NCI-H1436 (cell line): ENCODE data around the gene OR1D5.
A peak's percentile ranks its signal among the peaks of the same experiment; 100 is the strongest.
"Not testable (repeated sequence)": the region's sequence is repeated elsewhere in the genome, so short reads cannot be mapped to it uniquely, and the experiment has no call there.

Experiments used
- DNase-seq: peaks from one replicate; lab custom pipeline; 2025; lab: John Stamatoyannopoulos, UW

Gene OR1D5

GRCh38 chr17:3063507-3063906, at the start of gene OR1D5:
Gene OR1D5, minus strand, starts transcription at chr17:3063607. Its CDS starts 0 bp downstream, at chr17:3063607.
- not testable (repeated sequence) for DNase-seq

- no peak for DNase-seq
Measured at GRCh38 chr17:3104322-3104721, 40.9 kb upstream of the OR1D5 start, which contains the start of gene OR1D2. Gene OR1D2, minus strand, starts transcription at chr17:3104422. Its CDS starts 11,426 bp downstream, at chr17:3092996.

GRCh38 chr17:3073850-3074249, 10.4 kb upstream of the OR1D5 start:
- not testable (repeated sequence) for DNase-seq

GRCh38 chr17:3065192-3065591, 1.8 kb upstream of the OR1D5 start:
- not testable (repeated sequence) for DNase-seq

- DNase-seq, result not testable (repeated sequence)
Measured at GRCh38 chr17:3062824-3063377, 506 bp downstream of the OR1D5 start.

GRCh38 chr17:3054868-3055267, 8.5 kb downstream of the OR1D5 start:
- not testable (repeated sequence) for DNase-seq

- DNase-seq, result no peak
Measured at GRCh38 chr17:3049705-3050295, 13.6 kb downstream of the OR1D5 start.

GRCh38 chr17:3048727-3049471, 14.5 kb downstream of the OR1D5 start:
- DNase-seq, result peak; percentile 98

GRCh38 chr17:3046753-3047152, 16.7 kb downstream of the OR1D5 start:
- no peak for DNase-seq

GRCh38 chr17:3043737-3044365, 19.6 kb downstream of the OR1D5 start:
- no peak for DNase-seq

- DNase-seq, result no peak
Measured at GRCh38 chr17:3040882-3041281, 22.5 kb downstream of the OR1D5 start.

- no peak for DNase-seq
Measured at GRCh38 chr17:3039736-3040135, 23.7 kb downstream of the OR1D5 start.

- no peak for DNase-seq
Measured at GRCh38 chr17:3038941-3039340, 24.5 kb downstream of the OR1D5 start.

GRCh38 chr17:3037259-3037658, 26.1 kb downstream of the OR1D5 start:
- DNase-seq, result no peak

GRCh38 chr17:3036800-3037199, 26.6 kb downstream of the OR1D5 start:
- no peak for DNase-seq

- DNase-seq, result no peak
Measured at GRCh38 chr17:3035968-3036280, 27.5 kb downstream of the OR1D5 start.

GRCh38 chr17:3035256-3035967, 28.0 kb downstream of the OR1D5 start:
- no peak for DNase-seq

- no peak for DNase-seq
Measured at GRCh38 chr17:3034578-3034920, 28.9 kb downstream of the OR1D5 start.

GRCh38 chr17:3033741-3034577, 29.4 kb downstream of the OR1D5 start:
- DNase-seq, result no peak

GRCh38 chr17:3033248-3033640, 30.2 kb downstream of the OR1D5 start:
- DNase-seq, result no peak
